ENCODE measurements around the gene GARIN1A. TPM values are rescaled to one million over a fixed set of nuclear protein-coding genes. Genes with fewer than 3 reads are reported as not detected.
"Not testable (repeated sequence)": the region's sequence is repeated elsewhere in the genome, so short reads cannot be mapped to it uniquely, and the experiment has no call there.

Gene GARIN1A
- polyA plus RNA-seq = 1 to 10 TPM in 1 of 2 donors, under 1 TPM in 1; 0.80 to 2.1 TPM

GRCh38 chr7:128671992-128672391 is at the start of gene GARIN1A:
TSS of gene GARIN1A (plus strand) at chr7:128672292. CDS start at chr7:128672398, 106 bp downstream.
- H3K9me3 ChIP-seq (ENCODE audit: control insufficient read depth in 2 of 2, insufficient read depth in 1 of 2, low read depth in 1 of 2, low read length in 1 of 2) = no peaks in the 10 kb centered on the region
- no peaks in the 10 kb centered on the region for H3K36me3 ChIP-seq (ENCODE audit: control insufficient read depth in 2 of 2, insufficient read depth in 2 of 2, low read length in 1 of 2)
- no peak within 1 kb of the TSS for H3K27ac ChIP-seq (ENCODE audit: low read depth in 2 of 2, low read length in 1 of 2)
- peaks cover 0 to 3% of the 10 kb centered on the region in 2 donors for H3K4me1 ChIP-seq (ENCODE audit: control insufficient read depth in 2 of 2, insufficient read depth in 2 of 2, low read length in 1 of 2)
- no peaks in the 10 kb centered on the region for H3K27me3 ChIP-seq (ENCODE audit: control insufficient read depth in 1 of 2, insufficient read depth in 2 of 2, low read length in 2 of 2)
- 59 to 64% methylated on average over 4 of the region's 4 CpGs for WGBS, 2 donors
- no peak within 1 kb of the TSS for H3K4me3 ChIP-seq (ENCODE audit: low read depth in 1 of 2, low read length in 2 of 2)

GRCh38 chr7:128627124-128627523 is 45.0 kb upstream of the GARIN1A start:
- 90% methylated on average over 2 of the region's 2 CpGs for WGBS, 2 donors

GRCh38 chr7:128633915-128634314 is 38.2 kb upstream of the GARIN1A start:
- WGBS, 2 donors = 95 to 97% methylated on average over 2 to 3 of the region's 3 CpGs
- H3K9me3 ChIP-seq (ENCODE audit: control insufficient read depth in 2 of 2, insufficient read depth in 1 of 2, low read depth in 1 of 2, low read length in 1 of 2); H3K4me3 ChIP-seq (ENCODE audit: low read depth in 1 of 2, low read length in 2 of 2); H3K36me3 ChIP-seq (ENCODE audit: control insufficient read depth in 2 of 2, insufficient read depth in 2 of 2, low read length in 1 of 2); H3K27ac ChIP-seq (ENCODE audit: low read depth in 2 of 2, low read length in 1 of 2); H3K27me3 ChIP-seq (ENCODE audit: control insufficient read depth in 1 of 2, insufficient read depth in 2 of 2, low read length in 2 of 2); H3K4me1 ChIP-seq (ENCODE audit: control insufficient read depth in 2 of 2, insufficient read depth in 2 of 2, low read length in 1 of 2): not testable (repeated sequence)

More at GRCh38 chr7:128627124-128627523, 45.0 kb upstream of the GARIN1A start:
- not testable (repeated sequence) for H3K4me3 ChIP-seq (ENCODE audit: low read depth in 1 of 2, low read length in 2 of 2); H3K36me3 ChIP-seq (ENCODE audit: control insufficient read depth in 2 of 2, insufficient read depth in 2 of 2, low read length in 1 of 2); H3K27me3 ChIP-seq (ENCODE audit: control insufficient read depth in 1 of 2, insufficient read depth in 2 of 2, low read length in 2 of 2); H3K9me3 ChIP-seq (ENCODE audit: control insufficient read depth in 2 of 2, insufficient read depth in 1 of 2, low read depth in 1 of 2, low read length in 1 of 2); H3K4me1 ChIP-seq (ENCODE audit: control insufficient read depth in 2 of 2, insufficient read depth in 2 of 2, low read length in 1 of 2); H3K27ac ChIP-seq (ENCODE audit: low read depth in 2 of 2, low read length in 1 of 2)

GRCh38 chr7:128645206-128645605 is 26.9 kb upstream of the GARIN1A start:
- not testable (repeated sequence) for H3K36me3 ChIP-seq (ENCODE audit: control insufficient read depth in 2 of 2, insufficient read depth in 2 of 2, low read length in 1 of 2); H3K27ac ChIP-seq (ENCODE audit: low read depth in 2 of 2, low read length in 1 of 2); H3K4me3 ChIP-seq (ENCODE audit: low read depth in 1 of 2, low read length in 2 of 2); H3K4me1 ChIP-seq (ENCODE audit: control insufficient read depth in 2 of 2, insufficient read depth in 2 of 2, low read length in 1 of 2); H3K9me3 ChIP-seq (ENCODE audit: control insufficient read depth in 2 of 2, insufficient read depth in 1 of 2, low read depth in 1 of 2, low read length in 1 of 2); H3K27me3 ChIP-seq (ENCODE audit: control insufficient read depth in 1 of 2, insufficient read depth in 2 of 2, low read length in 2 of 2)
- 93 to 97% methylated on average over 5 of the region's 5 CpGs for WGBS, 2 donors

GRCh38 chr7:128645844-128646243 is 26.2 kb upstream of the GARIN1A start:
- H3K4me3 ChIP-seq (ENCODE audit: low read depth in 1 of 2, low read length in 2 of 2); H3K36me3 ChIP-seq (ENCODE audit: control insufficient read depth in 2 of 2, insufficient read depth in 2 of 2, low read length in 1 of 2); H3K27me3 ChIP-seq (ENCODE audit: control insufficient read depth in 1 of 2, insufficient read depth in 2 of 2, low read length in 2 of 2); H3K4me1 ChIP-seq (ENCODE audit: control insufficient read depth in 2 of 2, insufficient read depth in 2 of 2, low read length in 1 of 2); H3K27ac ChIP-seq (ENCODE audit: low read depth in 2 of 2, low read length in 1 of 2); H3K9me3 ChIP-seq (ENCODE audit: control insufficient read depth in 2 of 2, insufficient read depth in 1 of 2, low read depth in 1 of 2, low read length in 1 of 2): not testable (repeated sequence)
- 93 to 94% methylated on average over 3 to 4 of the region's 4 CpGs for whole genome bisulfite sequencing, 2 donors

- not testable (repeated sequence) for H3K9me3 ChIP-seq (ENCODE audit: control insufficient read depth in 2 of 2, insufficient read depth in 1 of 2, low read depth in 1 of 2, low read length in 1 of 2); H3K27me3 ChIP-seq (ENCODE audit: control insufficient read depth in 1 of 2, insufficient read depth in 2 of 2, low read length in 2 of 2); H3K4me3 ChIP-seq (ENCODE audit: low read depth in 1 of 2, low read length in 2 of 2); H3K27ac ChIP-seq (ENCODE audit: low read depth in 2 of 2, low read length in 1 of 2); H3K4me1 ChIP-seq (ENCODE audit: control insufficient read depth in 2 of 2, insufficient read depth in 2 of 2, low read length in 1 of 2); H3K36me3 ChIP-seq (ENCODE audit: control insufficient read depth in 2 of 2, insufficient read depth in 2 of 2, low read length in 1 of 2)
- 92 to 96% methylated on average over 6 of the region's 6 CpGs for WGBS, 2 donors
Observed at GRCh38 chr7:128646877-128647276, 25.2 kb upstream of the GARIN1A start.

GRCh38 chr7:128651096-128651495 is 21.0 kb upstream of the GARIN1A start:
- WGBS, 2 donors = 87 to 93% methylated on average over 4 to 5 of the region's 6 CpGs
- not testable (repeated sequence) for H3K27me3 ChIP-seq (ENCODE audit: control insufficient read depth in 1 of 2, insufficient read depth in 2 of 2, low read length in 2 of 2); H3K4me3 ChIP-seq (ENCODE audit: low read depth in 1 of 2, low read length in 2 of 2); H3K4me1 ChIP-seq (ENCODE audit: control insufficient read depth in 2 of 2, insufficient read depth in 2 of 2, low read length in 1 of 2); H3K27ac ChIP-seq (ENCODE audit: low read depth in 2 of 2, low read length in 1 of 2); H3K9me3 ChIP-seq (ENCODE audit: control insufficient read depth in 2 of 2, insufficient read depth in 1 of 2, low read depth in 1 of 2, low read length in 1 of 2)
- peaks cover 0 to 11% of the 10 kb centered on the region in 2 donors for H3K36me3 ChIP-seq (ENCODE audit: control insufficient read depth in 2 of 2, insufficient read depth in 2 of 2, low read length in 1 of 2)

- H3K27me3 ChIP-seq (ENCODE audit: control insufficient read depth in 1 of 2, insufficient read depth in 2 of 2, low read length in 2 of 2); H3K4me3 ChIP-seq (ENCODE audit: low read depth in 1 of 2, low read length in 2 of 2); H3K27ac ChIP-seq (ENCODE audit: low read depth in 2 of 2, low read length in 1 of 2); H3K4me1 ChIP-seq (ENCODE audit: control insufficient read depth in 2 of 2, insufficient read depth in 2 of 2, low read length in 1 of 2); H3K9me3 ChIP-seq (ENCODE audit: control insufficient read depth in 2 of 2, insufficient read depth in 1 of 2, low read depth in 1 of 2, low read length in 1 of 2): not testable (repeated sequence)
- 96 to 98% methylated on average over 14 to 21 of the region's 24 CpGs for WGBS, 2 donors
- H3K36me3 ChIP-seq (ENCODE audit: control insufficient read depth in 2 of 2, insufficient read depth in 2 of 2, low read length in 1 of 2) = peaks cover 0 to 11% of the 10 kb centered on the region in 2 donors
Observed at GRCh38 chr7:128652606-128653005, 19.5 kb upstream of the GARIN1A start.

- not testable (repeated sequence) for H3K27ac ChIP-seq (ENCODE audit: low read depth in 2 of 2, low read length in 1 of 2); H3K9me3 ChIP-seq (ENCODE audit: control insufficient read depth in 2 of 2, insufficient read depth in 1 of 2, low read depth in 1 of 2, low read length in 1 of 2); H3K27me3 ChIP-seq (ENCODE audit: control insufficient read depth in 1 of 2, insufficient read depth in 2 of 2, low read length in 2 of 2); H3K4me3 ChIP-seq (ENCODE audit: low read depth in 1 of 2, low read length in 2 of 2); H3K4me1 ChIP-seq (ENCODE audit: control insufficient read depth in 2 of 2, insufficient read depth in 2 of 2, low read length in 1 of 2)
- peaks cover 0 to 11% of the 10 kb centered on the region in 2 donors for H3K36me3 ChIP-seq (ENCODE audit: control insufficient read depth in 2 of 2, insufficient read depth in 2 of 2, low read length in 1 of 2)
- 90 to 93% methylated on average over 13 to 16 of the region's 16 CpGs for WGBS, 2 donors
Observed at GRCh38 chr7:128653197-128653596, 18.9 kb upstream of the GARIN1A start.

- not testable (repeated sequence) for H3K4me1 ChIP-seq (ENCODE audit: control insufficient read depth in 2 of 2, insufficient read depth in 2 of 2, low read length in 1 of 2); H3K27me3 ChIP-seq (ENCODE audit: control insufficient read depth in 1 of 2, insufficient read depth in 2 of 2, low read length in 2 of 2); H3K4me3 ChIP-seq (ENCODE audit: low read depth in 1 of 2, low read length in 2 of 2); H3K9me3 ChIP-seq (ENCODE audit: control insufficient read depth in 2 of 2, insufficient read depth in 1 of 2, low read depth in 1 of 2, low read length in 1 of 2); H3K27ac ChIP-seq (ENCODE audit: low read depth in 2 of 2, low read length in 1 of 2)
- H3K36me3 ChIP-seq (ENCODE audit: control insufficient read depth in 2 of 2, insufficient read depth in 2 of 2, low read length in 1 of 2) = peaks cover 0 to 11% of the 10 kb centered on the region in 2 donors
- 77 to 87% methylated on average over 11 to 19 of the region's 19 CpGs for WGBS, 2 donors
Observed at GRCh38 chr7:128654080-128654479, 18.0 kb upstream of the GARIN1A start.
